Panc1 (cell line): ENCODE results near the gene LRBA. TPM values are rescaled to one million over a fixed set of nuclear protein-coding genes. Genes with fewer than 3 reads are reported as not detected.

ENCODE experiments used
- ATAC-seq: fragments of 200-7000 bp; cut with Tn5 transposase; 2 replicates; pipeline ENCODE4 v1.9.1; 2020; ENCODE audit warnings: mild to moderate bottlenecking, moderate library complexity
- BruUV-seq: library from RNA; stranded (reverse); fragments of 400-500 nt; replicated peaks from 2 replicates; lab custom pipeline; 2021; lab: Mats Ljungman, UMichigan
- CTCF ChIA-PET: fragments of 300-600 bp; sonication (Branson Sonifier 250); formaldehyde crosslinking; loops from one replicate; lab custom pipeline; 2022; ENCODE audit warnings: antibody characterized with exemption; lab: Charles Lee
- POLR2A ChIA-PET: fragments of 300-600 bp; sonication (Branson Sonifier 250); formaldehyde crosslinking; loops from one replicate; lab custom pipeline; 2022; ENCODE audit warnings: antibody characterized with exemption; lab: Charles Lee
- DNase-seq: peaks from one replicate; pipeline ENCODE4 v3.0.0-alpha.2; 2010; ENCODE audit warnings: low read depth, low spot score
- H3K27ac ChIP-seq: 2 replicates; pipeline ENCODE4 v1.5.1; 2011; ENCODE audit warnings: mild to moderate bottlenecking, low read length, inconsistent platforms
- H3K27me3 ChIP-seq: fragments of 200-500 bp; sonication (Bioruptor generic); 2 replicates; pipeline ENCODE4 v1.6.0; 2014; ENCODE audit warnings: low read length, inconsistent platforms; ENCODE audit not compliant: control insufficient read depth, insufficient read depth
- H3K36me3 ChIP-seq: fragments of 200-500 bp; sonication (Bioruptor generic); 2 replicates; pipeline ENCODE4 v1.5.1; 2014; ENCODE audit warnings: inconsistent platforms, mild to moderate bottlenecking, low read length, moderate library complexity; ENCODE audit not compliant: control insufficient read depth, insufficient read depth
- H3K4me1 ChIP-seq: 2 replicates; pipeline ENCODE4 v1.5.1; 2011; ENCODE audit warnings: inconsistent platforms, mild to moderate bottlenecking, low read length, moderate library complexity; ENCODE audit not compliant: control insufficient read depth, insufficient read depth
- H3K4me3 ChIP-seq, 2 experiments: 2 replicates each; pipeline ENCODE4 v1.5.1; 2011 to 2012; ENCODE audit warnings: low read depth in 2 of 2, low read length in 2 of 2, mild to moderate bottlenecking in 2 of 2, inconsistent platforms in 1 of 2, moderate library complexity in 1 of 2
- H3K9me3 ChIP-seq: fragments of 200-500 bp; sonication (Bioruptor generic); 2 replicates; pipeline ENCODE4 v1.5.1; 2014; ENCODE audit warnings: low read depth, mild to moderate bottlenecking, inconsistent platforms, low read length, moderate library complexity; ENCODE audit not compliant: control insufficient read depth, insufficient read depth
- POLR2AphosphoS5 ChIP-seq: IDR thresholded peaks from 2 replicates; pipeline ENCODE4 v1.6.1; 2012; ENCODE audit warnings: mild to moderate bottlenecking, low read depth, low read length, moderate library complexity
- SIN3A ChIP-seq: IDR thresholded peaks from 2 replicates; pipeline ENCODE4 v1.6.1; 2012; ENCODE audit warnings: low read depth, mild to moderate bottlenecking, low read length, moderate library complexity, borderline replicate concordance; ENCODE audit not compliant: insufficient read depth
- TCF7L2 ChIP-seq: IDR thresholded peaks from 2 replicates; pipeline ENCODE4 v1.6.1; 2011; ENCODE audit warnings: mild to moderate bottlenecking, low read depth, low read length, inconsistent platforms
- in situ Hi-C: cut with HindIII; loops from 2 replicates; pipeline ENCODE4 v1.10.0; 2016; ENCODE audit warnings: low sequenced_read_pairs, low pct_unique_long_range_greater_than_20kb
- intact Hi-C: fragments of 100-400 bp; cut with micrococcal nuclease; formaldehyde crosslinking; loops from one replicate; pipeline ENCODE4 v1.10.0; 2022; ENCODE audit not compliant: unreplicated experiment
- total RNA-seq: library from RNA; stranded (reverse); gene quantifications from one replicate; pipeline ENCODE4 v1.2.1, GENCODE V29; 2021; ENCODE audit not compliant: unreplicated experiment
- TF ChIP-seq, protein P1 (sequence below), 2 experiments: IDR thresholded peaks; 2 replicates each; pipeline ENCODE4 v1.6.1; 2011 to 2012; ENCODE audit warnings: low read depth in 2 of 2, control low read depth in 1 of 2, low read length in 1 of 2, mild to moderate bottlenecking in 1 of 2, moderate library complexity in 1 of 2; ENCODE audit not compliant: insufficient read depth in 1 of 2
- TF ChIP-seq, protein P2 (sequence below): fragments of 450-650 bp; IDR thresholded peaks from 2 replicates; pipeline ENCODE4 v1.5.1; 2017; ENCODE audit warnings: mild to moderate bottlenecking

Gene LRBA
- total RNA-seq, 1 experiment from 2014 or later, result 26.4 TPM

DNA sequence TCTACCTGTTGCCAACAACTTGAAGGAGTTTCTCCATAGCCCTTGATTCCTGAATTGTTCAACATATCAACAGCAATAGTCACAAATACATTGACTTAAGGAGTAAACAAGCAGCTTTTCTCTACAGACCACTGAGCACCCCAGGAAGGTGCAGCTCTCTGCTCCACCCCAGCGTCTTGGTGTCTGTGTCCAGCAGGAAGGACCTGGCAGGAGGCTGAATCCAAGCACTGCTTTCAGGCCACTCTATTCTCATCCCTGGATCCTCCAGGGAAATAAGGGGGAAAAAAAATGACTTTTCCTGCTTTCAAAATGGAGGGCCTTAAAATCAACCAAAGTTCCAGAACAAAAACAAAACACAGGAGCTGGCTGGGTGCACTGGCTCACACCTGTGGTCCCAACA, 593.5 kb downstream of the LRBA start:
- H3K36me3 ChIP-seq, result no peaks in the 10 kb centered on the region
- no peak overlapping the region for H3K4me3 ChIP-seq
- no peaks in the 10 kb centered on the region for H3K4me1 ChIP-seq
- H3K9me3 ChIP-seq, result no peaks in the 10 kb centered on the region
- POLR2A ChIA-PET, result no interaction called here
- BruUV-seq, result no TSS peak
- ATAC-seq, result no peak
- no peak overlapping the region for H3K27ac ChIP-seq
- TF ChIP-seq SIN3A (no peak), TCF7L2 (no peak), POLR2AphosphoS5 (no peak)
- TF ChIP-seq, protein P1, sequence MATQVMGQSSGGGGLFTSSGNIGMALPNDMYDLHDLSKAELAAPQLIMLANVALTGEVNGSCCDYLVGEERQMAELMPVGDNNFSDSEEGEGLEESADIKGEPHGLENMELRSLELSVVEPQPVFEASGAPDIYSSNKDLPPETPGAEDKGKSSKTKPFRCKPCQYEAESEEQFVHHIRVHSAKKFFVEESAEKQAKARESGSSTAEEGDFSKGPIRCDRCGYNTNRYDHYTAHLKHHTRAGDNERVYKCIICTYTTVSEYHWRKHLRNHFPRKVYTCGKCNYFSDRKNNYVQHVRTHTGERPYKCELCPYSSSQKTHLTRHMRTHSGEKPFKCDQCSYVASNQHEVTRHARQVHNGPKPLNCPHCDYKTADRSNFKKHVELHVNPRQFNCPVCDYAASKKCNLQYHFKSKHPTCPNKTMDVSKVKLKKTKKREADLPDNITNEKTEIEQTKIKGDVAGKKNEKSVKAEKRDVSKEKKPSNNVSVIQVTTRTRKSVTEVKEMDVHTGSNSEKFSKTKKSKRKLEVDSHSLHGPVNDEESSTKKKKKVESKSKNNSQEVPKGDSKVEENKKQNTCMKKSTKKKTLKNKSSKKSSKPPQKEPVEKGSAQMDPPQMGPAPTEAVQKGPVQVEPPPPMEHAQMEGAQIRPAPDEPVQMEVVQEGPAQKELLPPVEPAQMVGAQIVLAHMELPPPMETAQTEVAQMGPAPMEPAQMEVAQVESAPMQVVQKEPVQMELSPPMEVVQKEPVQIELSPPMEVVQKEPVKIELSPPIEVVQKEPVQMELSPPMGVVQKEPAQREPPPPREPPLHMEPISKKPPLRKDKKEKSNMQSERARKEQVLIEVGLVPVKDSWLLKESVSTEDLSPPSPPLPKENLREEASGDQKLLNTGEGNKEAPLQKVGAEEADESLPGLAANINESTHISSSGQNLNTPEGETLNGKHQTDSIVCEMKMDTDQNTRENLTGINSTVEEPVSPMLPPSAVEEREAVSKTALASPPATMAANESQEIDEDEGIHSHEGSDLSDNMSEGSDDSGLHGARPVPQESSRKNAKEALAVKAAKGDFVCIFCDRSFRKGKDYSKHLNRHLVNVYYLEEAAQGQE (IDR thresholded peaks at IDR 0.05; ENCODE audit: insufficient read depth in 1 of 2, low read depth in 2 of 2, low read length in 1 of 2), result no peak
- TF ChIP-seq, protein P2, sequence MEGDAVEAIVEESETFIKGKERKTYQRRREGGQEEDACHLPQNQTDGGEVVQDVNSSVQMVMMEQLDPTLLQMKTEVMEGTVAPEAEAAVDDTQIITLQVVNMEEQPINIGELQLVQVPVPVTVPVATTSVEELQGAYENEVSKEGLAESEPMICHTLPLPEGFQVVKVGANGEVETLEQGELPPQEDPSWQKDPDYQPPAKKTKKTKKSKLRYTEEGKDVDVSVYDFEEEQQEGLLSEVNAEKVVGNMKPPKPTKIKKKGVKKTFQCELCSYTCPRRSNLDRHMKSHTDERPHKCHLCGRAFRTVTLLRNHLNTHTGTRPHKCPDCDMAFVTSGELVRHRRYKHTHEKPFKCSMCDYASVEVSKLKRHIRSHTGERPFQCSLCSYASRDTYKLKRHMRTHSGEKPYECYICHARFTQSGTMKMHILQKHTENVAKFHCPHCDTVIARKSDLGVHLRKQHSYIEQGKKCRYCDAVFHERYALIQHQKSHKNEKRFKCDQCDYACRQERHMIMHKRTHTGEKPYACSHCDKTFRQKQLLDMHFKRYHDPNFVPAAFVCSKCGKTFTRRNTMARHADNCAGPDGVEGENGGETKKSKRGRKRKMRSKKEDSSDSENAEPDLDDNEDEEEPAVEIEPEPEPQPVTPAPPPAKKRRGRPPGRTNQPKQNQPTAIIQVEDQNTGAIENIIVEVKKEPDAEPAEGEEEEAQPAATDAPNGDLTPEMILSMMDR, result no peak
- H3K27me3 ChIP-seq, result no peaks in the 10 kb centered on the region
- intact Hi-C loops (no loop called here), in situ Hi-C loops (no loop called here)
- DNase-seq, result no peak
- CTCF ChIA-PET, result no interaction called here

- no peak overlapping the region for H3K27ac ChIP-seq
- intact Hi-C loops, result no loop called here
- no peaks in the 10 kb centered on the region for H3K4me1 ChIP-seq
- DNase-seq (no peak), ATAC-seq (no peak)
- H3K27me3 ChIP-seq, result no peaks in the 10 kb centered on the region
- ChIA-PET POLR2A (no interaction called here), CTCF (no interaction called here)
- in situ Hi-C loops, result no loop called here
- no peak overlapping the region for H3K4me3 ChIP-seq
- no peaks in the 10 kb centered on the region for H3K9me3 ChIP-seq
- TF ChIP-seq, protein P2, result no peak
- TF ChIP-seq, protein P1 (IDR thresholded peaks at IDR 0.05; ENCODE audit: insufficient read depth in 1 of 2, low read depth in 2 of 2, low read length in 1 of 2), result no peak
- TF ChIP-seq POLR2AphosphoS5 (no peak), SIN3A (no peak), TCF7L2 (no peak)
- BruUV-seq, result no TSS peak
- no peaks in the 10 kb centered on the region for H3K36me3 ChIP-seq
Measured at GRCh38 chr4:150419939-150420338, 595.1 kb downstream of the LRBA start.
